Stomach smooth muscle (tissue), 2 donors: ENCODE results near the gene ACSL3.

ENCODE experiments used
- H3K27ac ChIP-seq: one replicate; pipeline ENCODE4 v1.7.0; 2013; ENCODE audit warnings: mild to moderate bottlenecking, low read length, inconsistent platforms
- H3K27me3 ChIP-seq, 2 donors: one replicate each; pipeline ENCODE4 v1.7.0; 2013; ENCODE audit warnings: low read length in 2 of 2; ENCODE audit not compliant: insufficient read depth in 2 of 2, control insufficient read depth in 1 of 2
- H3K36me3 ChIP-seq, 2 donors: one replicate each; pipeline ENCODE4 v1.7.0; 2013; ENCODE audit warnings: low read length in 2 of 2; ENCODE audit not compliant: control insufficient read depth in 2 of 2, insufficient read depth in 2 of 2
- H3K4me1 ChIP-seq: one replicate; pipeline ENCODE4 v1.7.0; 2013; ENCODE audit warnings: low read length; ENCODE audit not compliant: control insufficient read depth, insufficient read depth
- H3K4me3 ChIP-seq, 2 donors: one replicate each; pipeline ENCODE4 v1.7.0; 2013; ENCODE audit warnings: low read length in 2 of 2
- H3K9ac ChIP-seq, 2 donors: one replicate each; pipeline ENCODE4 v1.7.0; 2013; ENCODE audit warnings: low read length in 2 of 2, mild to moderate bottlenecking in 1 of 2
- H3K9me3 ChIP-seq, 2 donors: one replicate each; pipeline ENCODE4 v1.7.0; 2013; ENCODE audit warnings: low read length in 2 of 2; ENCODE audit not compliant: control insufficient read depth in 2 of 2
- donor health status: healthy.
- donor health status: Pancreatic carcinoma.

Gene ACSL3

DNA sequence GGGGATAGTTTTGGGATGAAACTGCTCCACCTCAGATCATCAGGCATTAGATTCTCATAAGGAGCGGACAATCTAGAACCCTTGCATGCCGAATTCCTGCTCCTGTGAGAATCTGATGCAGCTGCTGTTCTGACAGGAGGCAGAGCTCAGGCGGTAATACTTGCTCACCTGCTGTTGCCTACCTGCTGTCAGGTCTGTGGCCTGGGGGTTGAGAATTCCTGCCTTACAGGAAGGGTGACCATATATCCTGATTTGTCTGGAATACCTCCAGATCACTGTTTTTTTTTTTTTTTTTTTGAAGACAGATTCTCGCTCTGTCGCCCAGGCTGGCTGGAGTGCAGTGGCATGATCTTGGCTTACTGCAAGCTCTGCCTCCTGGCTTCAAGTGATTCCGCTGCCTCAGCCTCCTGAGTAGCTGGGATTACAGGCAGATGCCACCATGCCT is 21.7 kb downstream of the ACSL3 start:
- H3K4me3 ChIP-seq, result no peak overlapping the region
- H3K9me3 ChIP-seq, result no peaks in the 10 kb centered on the region
- H3K27ac ChIP-seq, result no peak overlapping the region
- peaks cover 13% of the 10 kb centered on the region for H3K4me1 ChIP-seq
- H3K36me3 ChIP-seq, result no peaks in the 10 kb centered on the region
- H3K27me3 ChIP-seq, result no peaks in the 10 kb centered on the region
- H3K9ac ChIP-seq, result no peak overlapping the region

- Histone ChIP-seq H3K27ac (no peak overlapping the region), H3K4me1 (peaks cover 13% of the 10 kb centered on the region), H3K27me3 (no peaks in the 10 kb centered on the region), H3K4me3 (no peak overlapping the region), H3K36me3 (no peaks in the 10 kb centered on the region), H3K9ac (no peak overlapping the region), H3K9me3 (no peaks in the 10 kb centered on the region)
These were observed 22.6 kb downstream of the ACSL3 start for GRCh38 chr2:222883420-222883819.

- Histone ChIP-seq H3K4me3 (peak overlapping the region in 1 of 2 donors; percentile 40), H3K4me1 (peaks cover 13% of the 10 kb centered on the region), H3K36me3 (no peaks in the 10 kb centered on the region), H3K9me3 (no peaks in the 10 kb centered on the region), H3K9ac (no peak overlapping the region), H3K27me3 (no peaks in the 10 kb centered on the region), H3K27ac (peak overlapping the region; percentile 42)
These were observed 23.4 kb downstream of the ACSL3 start for GRCh38 chr2:222884114-222884771.

DNA sequence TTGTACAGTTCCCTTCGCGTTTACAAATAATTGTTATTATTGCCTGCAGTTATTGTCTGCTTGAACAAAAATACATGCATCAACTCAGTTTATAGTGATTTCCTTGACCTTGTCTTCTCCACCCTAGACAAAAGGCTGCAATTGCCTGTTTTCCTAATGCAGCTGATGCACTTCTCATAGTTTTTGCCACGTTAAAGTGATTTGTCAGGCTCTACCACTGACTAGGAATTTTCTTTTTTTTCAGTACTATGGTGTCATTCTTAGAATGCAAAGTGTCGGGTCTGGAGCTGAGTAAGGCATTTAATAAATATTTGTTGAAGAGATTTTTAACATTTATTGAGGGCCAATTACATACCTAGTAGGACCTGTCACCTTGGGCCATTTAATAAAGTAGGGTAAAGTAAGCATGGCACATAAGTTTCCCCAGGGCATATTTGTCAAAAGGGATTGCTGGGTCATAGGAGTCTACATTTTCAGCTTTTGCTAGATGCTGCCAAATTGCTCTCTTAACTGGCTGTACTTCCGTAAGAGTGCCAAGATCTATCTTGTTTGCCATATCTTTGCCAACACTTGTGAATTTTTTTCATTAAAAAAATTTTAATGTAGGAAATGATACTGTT is 24.1 kb downstream of the ACSL3 start:
- no peaks in the 10 kb centered on the region for H3K36me3 ChIP-seq
- H3K4me3 ChIP-seq, result peak overlapping the region in 1 of 2 donors; percentile 40
- H3K4me1 ChIP-seq, result peaks cover 13% of the 10 kb centered on the region
- H3K9me3 ChIP-seq, result no peaks in the 10 kb centered on the region
- H3K27ac ChIP-seq, result no peak overlapping the region
- H3K9ac ChIP-seq, result no peak overlapping the region
- no peaks in the 10 kb centered on the region for H3K27me3 ChIP-seq

DNA sequence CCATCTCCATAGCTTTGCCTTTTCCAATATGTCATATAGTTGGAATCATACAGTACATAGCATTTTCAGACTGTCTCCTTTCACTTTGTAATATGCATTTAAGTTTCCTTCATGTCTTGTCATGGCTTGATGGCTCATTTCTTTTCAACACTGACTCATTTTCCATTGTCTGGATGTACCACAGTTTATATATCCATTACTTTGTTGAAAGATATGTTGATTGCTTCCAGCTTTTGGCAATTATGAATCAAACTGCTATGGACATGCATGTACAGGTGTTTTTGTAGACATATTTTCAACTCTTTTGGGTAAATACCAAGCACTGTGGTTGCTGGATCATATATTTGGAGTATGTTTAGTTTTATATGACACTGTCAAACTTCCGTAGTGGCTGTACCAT is 26.3 kb downstream of the ACSL3 start:
- Histone ChIP-seq H3K4me3 (no peak overlapping the region), H3K27ac (no peak overlapping the region), H3K9ac (no peak overlapping the region), H3K36me3 (no peaks in the 10 kb centered on the region), H3K4me1 (peaks cover 13% of the 10 kb centered on the region), H3K9me3 (no peaks in the 10 kb centered on the region), H3K27me3 (no peaks in the 10 kb centered on the region)

DNA sequence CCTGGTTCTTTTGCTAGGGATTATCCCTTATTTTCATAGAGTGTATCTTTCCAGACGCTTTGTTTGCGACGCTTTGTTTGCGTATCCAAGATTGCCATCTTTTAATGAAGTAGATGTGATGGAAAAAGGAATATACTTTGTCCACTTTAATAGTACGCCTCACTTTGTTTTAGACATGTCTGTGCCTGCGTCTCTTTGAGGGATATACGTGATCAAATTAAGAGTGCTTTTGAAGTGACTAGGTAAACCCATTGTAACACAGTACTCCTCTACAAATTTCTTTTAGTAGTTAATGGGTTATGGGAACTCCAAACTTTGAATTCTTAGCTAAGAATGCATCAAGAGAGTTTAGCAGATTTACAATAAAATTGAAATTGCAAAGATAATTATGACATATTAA is 27.9 kb downstream of the ACSL3 start:
- Histone ChIP-seq H3K9ac (no peak overlapping the region), H3K4me3 (no peak overlapping the region), H3K9me3 (no peaks in the 10 kb centered on the region), H3K36me3 (no peaks in the 10 kb centered on the region), H3K4me1 (peaks cover 13% of the 10 kb centered on the region), H3K27ac (no peak overlapping the region), H3K27me3 (no peaks in the 10 kb centered on the region)

DNA sequence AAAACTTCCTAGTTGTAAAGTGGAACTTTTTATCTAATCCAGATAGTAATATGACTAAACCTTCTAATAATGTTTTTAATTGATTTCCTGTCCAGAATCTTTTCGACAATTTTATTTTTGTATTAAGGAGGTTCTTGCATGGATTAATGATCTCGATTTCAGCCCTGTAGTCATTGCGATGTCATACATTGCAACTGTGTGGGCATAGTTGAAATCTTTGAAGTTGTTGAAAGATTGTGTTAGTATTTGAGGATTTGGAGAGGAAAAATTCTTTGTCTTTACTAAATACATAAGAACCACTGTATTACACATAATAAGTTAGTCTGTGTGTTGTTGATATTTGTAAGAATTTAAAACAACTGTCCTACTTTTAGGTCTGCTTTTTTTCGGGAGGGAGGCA is 31.1 kb downstream of the ACSL3 start:
- Histone ChIP-seq H3K27ac (no peak overlapping the region), H3K36me3 (no peaks in the 10 kb centered on the region), H3K4me1 (no peaks in the 10 kb centered on the region), H3K4me3 (no peak overlapping the region), H3K27me3 (no peaks in the 10 kb centered on the region), H3K9me3 (no peaks in the 10 kb centered on the region), H3K9ac (no peak overlapping the region)

GRCh38 chr2:222892321-222892720 is 31.5 kb downstream of the ACSL3 start:
- no peak overlapping the region for H3K27ac ChIP-seq
- no peaks in the 10 kb centered on the region for H3K9me3 ChIP-seq
- no peaks in the 10 kb centered on the region for H3K27me3 ChIP-seq
- no peak overlapping the region for H3K9ac ChIP-seq
- no peak overlapping the region for H3K4me3 ChIP-seq
- H3K4me1 ChIP-seq, result no peaks in the 10 kb centered on the region
- H3K36me3 ChIP-seq, result no peaks in the 10 kb centered on the region

DNA sequence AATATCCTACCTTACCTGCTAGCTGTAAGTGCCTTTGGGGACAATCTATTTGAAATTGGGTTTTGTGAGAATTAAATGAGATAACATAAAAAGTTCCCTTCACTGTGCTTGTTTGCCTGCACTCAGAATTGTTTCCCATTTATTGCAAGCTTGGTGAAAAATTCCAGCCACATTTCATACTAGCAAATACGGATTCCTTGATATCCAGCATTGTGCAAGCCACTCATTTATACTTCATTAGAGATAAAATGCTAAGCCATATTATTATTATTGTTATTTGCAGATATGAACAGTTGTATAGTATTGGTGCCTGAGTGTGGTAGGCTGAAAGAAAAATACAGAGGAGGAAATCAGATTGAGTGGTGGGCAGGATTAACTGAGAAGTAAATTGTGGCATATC is 31.9 kb downstream of the ACSL3 start:
- Histone ChIP-seq H3K4me1 (no peaks in the 10 kb centered on the region), H3K9me3 (no peaks in the 10 kb centered on the region), H3K27ac (no peak overlapping the region), H3K9ac (no peak overlapping the region), H3K36me3 (no peaks in the 10 kb centered on the region), H3K27me3 (no peaks in the 10 kb centered on the region), H3K4me3 (no peak overlapping the region)

- Histone ChIP-seq H3K27ac (no peak overlapping the region), H3K9me3 (no peaks in the 10 kb centered on the region), H3K27me3 (no peaks in the 10 kb centered on the region), H3K36me3 (no peaks in the 10 kb centered on the region), H3K4me1 (no peaks in the 10 kb centered on the region), H3K4me3 (no peak overlapping the region), H3K9ac (no peak overlapping the region)
These were observed 32.9 kb downstream of the ACSL3 start for GRCh38 chr2:222893716-222894115.

GRCh38 chr2:222895144-222895543 is 34.3 kb downstream of the ACSL3 start:
- no peaks in the 10 kb centered on the region for H3K9me3 ChIP-seq

More at GRCh38 chr2:222895144-222895543, 34.3 kb downstream of the ACSL3 start:
- Histone ChIP-seq H3K9ac (no peak overlapping the region), H3K27me3 (no peaks in the 10 kb centered on the region), H3K4me1 (peaks cover 2% of the 10 kb centered on the region), H3K36me3 (no peaks in the 10 kb centered on the region), H3K4me3 (no peak overlapping the region), H3K27ac (no peak overlapping the region)
